Esophagus squamous epithelium (tissue), 4 donors: ENCODE measurements around the gene PRRC2B.

Experiments used
- POLR2A ChIP-seq, 4 donors: fragments of 450-650 bp; IDR thresholded peaks; one replicate each; pipeline ENCODE4 v1.6.1; 2017; ENCODE audit warnings: antibody characterized with exemption in 4 of 4, mild to moderate bottlenecking in 4 of 4, moderate library complexity in 3 of 4
- TF ChIP-seq, protein P1 (sequence below), 6 experiments: fragments of 450-650 bp in 4 of 6; fragments of 200-600 bp in 2 of 6; sonication (generic) in 2 of 6; IDR thresholded peaks; one replicate each; pipeline ENCODE4 v1.5.1; 2016 to 2019; ENCODE audit warnings: antibody characterized with exemption in 6 of 6, mild to moderate bottlenecking in 4 of 6, moderate library complexity in 4 of 6

DNA sequence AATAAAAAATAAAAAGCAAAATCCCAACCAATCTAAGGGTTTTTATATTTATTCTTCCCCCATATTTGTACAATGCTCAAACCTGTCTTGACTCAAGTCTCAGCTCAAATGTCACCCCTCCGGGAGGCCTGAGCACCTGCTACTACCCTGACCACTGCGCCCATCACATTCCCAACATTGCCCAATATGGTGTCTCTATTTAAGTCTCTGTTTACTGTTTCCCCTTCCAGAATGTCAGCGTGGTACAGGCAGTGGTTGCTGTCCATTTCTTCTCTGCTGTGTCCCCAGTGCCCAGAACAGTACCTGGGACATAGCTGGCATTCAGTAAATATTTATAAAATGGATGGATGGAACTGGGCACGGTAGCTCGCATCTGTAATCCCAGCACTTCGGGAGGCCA, 47.3 kb upstream of the PRRC2B start:
- TF ChIP-seq, protein P1, sequence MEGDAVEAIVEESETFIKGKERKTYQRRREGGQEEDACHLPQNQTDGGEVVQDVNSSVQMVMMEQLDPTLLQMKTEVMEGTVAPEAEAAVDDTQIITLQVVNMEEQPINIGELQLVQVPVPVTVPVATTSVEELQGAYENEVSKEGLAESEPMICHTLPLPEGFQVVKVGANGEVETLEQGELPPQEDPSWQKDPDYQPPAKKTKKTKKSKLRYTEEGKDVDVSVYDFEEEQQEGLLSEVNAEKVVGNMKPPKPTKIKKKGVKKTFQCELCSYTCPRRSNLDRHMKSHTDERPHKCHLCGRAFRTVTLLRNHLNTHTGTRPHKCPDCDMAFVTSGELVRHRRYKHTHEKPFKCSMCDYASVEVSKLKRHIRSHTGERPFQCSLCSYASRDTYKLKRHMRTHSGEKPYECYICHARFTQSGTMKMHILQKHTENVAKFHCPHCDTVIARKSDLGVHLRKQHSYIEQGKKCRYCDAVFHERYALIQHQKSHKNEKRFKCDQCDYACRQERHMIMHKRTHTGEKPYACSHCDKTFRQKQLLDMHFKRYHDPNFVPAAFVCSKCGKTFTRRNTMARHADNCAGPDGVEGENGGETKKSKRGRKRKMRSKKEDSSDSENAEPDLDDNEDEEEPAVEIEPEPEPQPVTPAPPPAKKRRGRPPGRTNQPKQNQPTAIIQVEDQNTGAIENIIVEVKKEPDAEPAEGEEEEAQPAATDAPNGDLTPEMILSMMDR (IDR thresholded peaks at IDR 0.05): no peak
- TF ChIP-seq POLR2A (IDR thresholded peaks at IDR 0.05): no peak
